Activated CD4-positive, alpha-beta T cell treated with anti-CD3 and anti-CD28 coated beads for 24 hours (primary cell): ENCODE measurements around the gene FAM118B.

Source experiments
- DNase-seq, 2 donors: peaks; one replicate each; pipeline ENCODE4 v3.0.0-alpha.2; 2020; ENCODE audit warnings: low read depth in 2 of 2

The FAM118B gene

DNA sequence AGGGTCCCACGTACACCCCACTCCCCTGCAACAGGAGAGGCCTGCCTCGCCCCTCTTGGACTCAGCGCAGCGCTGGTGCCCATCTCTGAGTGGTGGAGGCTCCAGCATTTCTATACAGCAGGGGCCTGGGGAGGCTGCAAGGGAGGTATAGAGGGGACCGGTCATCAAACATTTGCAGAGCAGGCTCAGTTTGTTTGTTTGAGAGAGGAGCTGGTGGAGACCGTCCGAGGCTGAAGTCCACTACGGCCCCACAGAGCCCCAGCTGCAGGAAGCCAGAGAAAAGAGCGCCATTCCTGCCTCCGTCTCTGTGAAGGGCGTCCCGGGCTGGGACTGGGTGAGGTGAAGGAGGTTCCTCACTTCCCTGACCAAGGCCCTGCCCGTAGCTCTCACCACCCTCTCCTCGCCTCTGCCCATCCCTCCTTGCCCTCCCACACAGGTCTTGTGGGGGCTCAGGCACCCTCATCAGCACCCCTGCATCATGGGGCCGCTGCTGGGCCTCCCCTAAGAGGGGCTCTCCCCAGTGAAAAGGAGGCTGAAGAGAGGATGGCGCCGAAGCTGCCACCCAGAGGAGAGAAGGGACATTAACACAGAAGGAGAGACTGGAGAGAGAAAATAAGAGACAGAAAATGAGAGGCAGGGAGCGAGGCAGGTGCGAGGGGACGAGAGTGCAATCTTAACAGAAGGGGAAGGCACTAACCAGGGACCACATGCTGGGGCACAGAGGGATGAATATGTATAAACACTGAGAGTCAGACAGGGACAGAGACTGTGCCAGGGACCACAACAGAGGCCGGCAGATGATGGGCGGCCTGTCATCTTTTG, 24.7 kb upstream of the FAM118B start:
- DNase-seq: no peak

DNA sequence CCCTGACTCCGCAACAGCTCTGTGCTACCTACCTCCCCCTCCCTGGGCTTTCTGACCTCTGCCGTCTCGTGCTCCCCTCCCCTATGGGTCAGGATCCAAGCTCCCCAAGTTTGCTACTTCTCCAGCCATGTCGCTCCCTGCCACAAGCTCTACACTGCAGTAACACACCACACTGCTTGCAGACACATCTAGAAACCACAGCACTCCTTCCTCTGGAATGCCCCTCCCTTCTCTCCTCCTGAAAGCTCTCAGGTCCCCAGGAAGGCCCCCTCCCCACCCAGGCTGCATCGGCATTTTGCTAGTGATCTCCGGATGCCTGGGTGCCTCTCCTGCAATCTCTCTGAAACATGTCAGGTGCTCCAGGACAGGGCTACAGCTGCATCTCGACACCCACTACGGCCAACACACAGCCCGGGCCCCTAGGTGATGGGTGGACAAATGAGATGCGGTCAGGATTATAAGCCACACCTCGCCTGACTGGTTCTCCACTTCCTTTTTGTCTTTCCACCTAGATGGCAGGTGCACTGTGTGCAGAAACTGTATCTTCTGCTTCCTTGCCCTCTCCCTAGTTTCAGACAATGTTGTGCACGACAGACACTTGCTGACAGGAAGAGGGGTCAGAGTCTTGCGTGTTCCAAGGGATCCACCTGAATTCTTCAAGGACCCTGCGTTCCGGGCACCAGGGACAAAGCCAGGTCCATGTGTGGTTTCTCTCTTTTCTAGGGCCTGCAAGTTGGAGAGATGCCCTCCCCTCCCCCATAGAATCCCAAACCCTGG, 23.1 kb upstream of the FAM118B start:
- no peak for DNase-seq

DNA sequence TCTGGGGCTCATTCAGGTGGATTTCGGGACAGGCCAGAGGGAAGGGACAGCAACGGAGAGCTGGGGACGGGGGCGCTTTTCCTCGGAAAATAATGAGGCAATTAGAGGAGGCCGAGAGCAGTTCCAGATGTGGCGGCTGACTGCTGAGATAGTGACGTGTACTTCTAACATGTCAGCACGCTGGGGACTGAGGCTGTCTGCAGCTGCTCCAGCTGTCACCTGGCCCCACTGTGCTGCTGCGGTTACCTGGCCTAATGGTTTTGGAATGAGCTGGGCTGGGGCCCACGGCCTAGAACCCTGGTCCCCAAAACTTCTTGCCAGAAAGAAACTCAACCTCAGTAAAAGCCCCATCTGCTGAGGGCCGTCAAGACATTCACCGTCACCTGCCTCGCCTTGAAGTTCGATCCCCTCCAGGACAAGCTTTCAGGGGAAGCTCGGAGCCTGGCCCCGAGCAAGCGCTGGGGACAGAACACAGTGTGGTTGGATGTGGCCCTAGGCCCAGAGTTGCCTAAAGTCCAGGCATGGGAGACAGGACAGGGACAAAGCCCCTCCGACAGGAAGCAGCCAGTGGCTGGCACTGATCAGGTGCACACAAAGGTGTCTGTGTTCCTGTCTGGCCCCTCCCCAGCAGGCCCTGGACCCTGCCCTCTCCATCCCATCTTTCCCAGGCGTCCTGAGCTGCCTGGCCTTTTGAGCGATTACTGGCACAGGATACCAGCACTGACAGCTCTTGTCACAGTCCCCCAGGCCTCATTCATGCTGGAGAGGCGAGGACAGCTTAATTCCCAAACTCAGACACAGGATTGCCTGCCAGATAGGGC, 22.3 kb upstream of the FAM118B start:
- DNase-seq: no peak

GRCh38 chr11:126190792-126191191, 20.8 kb upstream of the FAM118B start:
- DNase-seq: no peak

GRCh38 chr11:126191379-126192073, 20.1 kb upstream of the FAM118B start:
- no peak for DNase-seq

DNA sequence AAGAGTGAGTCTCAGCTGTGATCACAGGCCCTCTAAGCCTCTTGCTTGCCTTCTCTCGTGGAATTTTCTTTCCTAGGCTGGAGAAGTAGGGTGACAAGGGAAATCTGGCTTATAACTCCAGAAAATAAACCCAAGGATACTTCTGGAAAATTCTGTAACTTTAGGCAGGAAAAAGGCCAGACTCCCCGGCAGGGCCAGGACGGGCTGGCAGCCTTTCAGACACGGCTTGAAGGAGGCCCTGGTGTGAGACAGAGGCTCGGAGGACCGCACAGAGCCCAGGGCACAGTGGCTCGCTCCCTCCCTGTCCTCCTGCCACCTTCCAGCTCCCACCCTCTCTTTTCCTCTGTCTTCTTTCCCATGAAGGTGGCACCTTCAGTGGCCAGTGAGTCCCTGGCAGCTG, 19.2 kb upstream of the FAM118B start:
- no peak for DNase-seq

DNA sequence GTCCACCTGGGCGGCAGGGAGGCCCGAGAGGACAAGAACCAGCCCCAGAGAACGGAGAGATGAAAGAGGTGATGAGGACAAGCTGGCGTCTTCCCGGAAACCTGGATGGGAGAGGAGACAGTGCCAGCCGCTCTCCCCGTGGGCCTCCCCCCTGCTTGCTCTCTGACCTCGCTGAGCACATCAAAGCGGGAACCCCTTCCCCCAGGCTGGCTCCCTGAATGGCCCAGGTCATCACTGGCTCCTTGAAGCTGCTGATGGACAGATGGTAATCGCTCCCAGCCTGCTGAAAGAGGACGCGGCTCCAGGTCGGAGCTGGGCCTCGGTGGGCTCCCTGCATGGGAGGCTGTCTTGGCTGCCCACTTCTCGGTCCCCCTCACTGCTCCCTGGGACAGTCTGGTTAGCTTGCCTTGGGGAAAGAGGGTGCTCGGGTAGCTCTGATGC, 18.5 kb upstream of the FAM118B start:
- no peak for DNase-seq

- DNase-seq: no peak
Observed at GRCh38 chr11:126194121-126194543, 17.4 kb upstream of the FAM118B start.

- DNase-seq: no peak
Observed at GRCh38 chr11:126195119-126195518, 16.5 kb upstream of the FAM118B start.

GRCh38 chr11:126197277-126197939, 14.2 kb upstream of the FAM118B start:
- no peak for DNase-seq

DNA sequence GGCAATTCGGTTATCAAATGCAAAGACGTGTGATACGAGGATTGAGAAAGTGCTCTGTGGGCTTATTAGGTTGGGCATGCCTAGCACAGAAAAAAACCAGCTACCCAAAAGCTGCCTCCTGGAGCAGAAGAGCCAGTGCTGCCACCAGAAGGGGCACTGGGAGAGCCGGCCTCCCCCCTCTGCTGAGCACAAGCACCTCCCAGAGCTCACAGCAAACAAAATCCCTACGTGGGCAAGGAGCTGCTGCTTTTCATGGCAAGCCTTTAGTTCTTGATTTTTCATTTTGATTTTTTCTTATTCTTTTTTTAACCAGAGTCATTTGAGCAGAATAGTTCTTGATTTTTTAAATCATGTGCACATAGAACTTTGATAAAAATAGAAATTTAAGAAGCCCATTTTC, 12.9 kb upstream of the FAM118B start:
- DNase-seq: no peak

DNA sequence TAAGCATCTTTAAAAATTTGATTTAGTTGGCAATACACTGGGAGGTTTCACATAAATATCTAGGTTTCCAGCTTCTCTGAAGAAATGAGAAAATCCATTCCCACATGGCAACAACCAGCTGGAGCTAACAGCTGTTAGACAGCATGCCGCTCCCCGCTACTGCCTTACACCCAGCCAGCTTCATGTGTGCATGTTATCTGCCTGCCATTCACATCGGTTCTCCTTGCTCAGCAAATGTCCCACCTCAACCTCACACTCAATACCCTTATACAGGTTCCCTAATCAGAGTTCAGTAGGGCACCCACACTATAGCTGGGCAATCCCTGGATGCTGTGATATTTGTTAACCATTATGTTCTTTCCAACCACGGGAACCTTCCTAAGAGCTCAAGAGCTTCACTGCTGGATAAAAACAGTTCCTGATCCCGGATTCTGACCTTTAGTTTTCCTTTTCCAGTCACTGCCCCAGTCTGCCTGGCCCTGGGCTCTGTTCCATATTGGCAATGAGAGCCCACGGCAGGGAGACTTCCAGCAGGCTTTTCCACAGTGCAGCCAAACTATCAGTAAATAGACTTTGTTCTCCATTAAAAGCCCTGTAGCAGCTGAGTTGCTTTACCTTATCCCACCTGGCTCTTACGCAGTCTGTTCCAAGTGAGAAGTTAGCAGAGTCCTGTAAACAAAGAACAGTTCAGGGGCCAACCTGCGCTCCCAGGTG, 8.8 kb upstream of the FAM118B start:
- no peak for DNase-seq

- DNase-seq: no peak
Observed at GRCh38 chr11:126205359-126205758, 6.2 kb upstream of the FAM118B start.

DNA sequence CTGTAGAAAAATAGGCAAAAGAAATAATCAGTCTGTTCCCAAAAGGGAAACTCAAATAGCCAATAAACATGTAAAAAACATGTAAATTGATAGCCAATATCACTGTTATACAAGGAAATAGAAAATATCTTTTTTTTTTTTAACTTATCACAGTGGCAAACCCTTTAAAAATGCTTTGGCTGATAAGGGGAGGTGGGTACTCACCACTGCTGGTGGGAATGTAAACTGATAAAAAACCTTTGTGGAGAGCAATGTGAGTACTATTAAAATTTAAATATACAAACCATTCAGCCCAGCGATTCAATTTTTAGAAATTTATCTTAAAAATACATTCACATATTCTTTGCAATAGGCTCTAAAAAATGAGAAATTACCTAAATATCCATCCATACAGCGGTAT, 3.7 kb upstream of the FAM118B start:
- no peak for DNase-seq

DNA sequence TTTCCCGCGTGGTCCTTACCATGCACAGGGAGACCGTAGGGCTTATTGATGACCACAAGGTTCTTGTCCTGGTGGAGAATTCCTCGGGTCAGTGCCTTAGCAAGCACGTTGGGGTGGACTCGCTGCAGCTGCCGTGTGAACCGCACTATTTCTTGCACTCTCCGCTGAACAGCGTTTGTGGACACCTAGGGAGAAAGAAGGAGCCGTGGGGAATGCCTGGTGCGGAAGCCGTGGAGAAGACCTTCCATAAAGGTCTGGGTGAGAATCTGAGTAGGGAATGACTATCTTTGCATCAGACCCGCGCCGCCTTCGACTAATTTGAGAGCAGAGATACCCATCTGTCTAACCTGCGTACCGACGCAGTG, 729 bp upstream of the FAM118B start:
- DNase-seq: no peak

- DNase-seq: no peak
Observed at GRCh38 chr11:126212089-126212660, 593 bp downstream of the FAM118B start.

- no peak for DNase-seq
Observed at GRCh38 chr11:126214441-126214840, 2.9 kb downstream of the FAM118B start.

DNA sequence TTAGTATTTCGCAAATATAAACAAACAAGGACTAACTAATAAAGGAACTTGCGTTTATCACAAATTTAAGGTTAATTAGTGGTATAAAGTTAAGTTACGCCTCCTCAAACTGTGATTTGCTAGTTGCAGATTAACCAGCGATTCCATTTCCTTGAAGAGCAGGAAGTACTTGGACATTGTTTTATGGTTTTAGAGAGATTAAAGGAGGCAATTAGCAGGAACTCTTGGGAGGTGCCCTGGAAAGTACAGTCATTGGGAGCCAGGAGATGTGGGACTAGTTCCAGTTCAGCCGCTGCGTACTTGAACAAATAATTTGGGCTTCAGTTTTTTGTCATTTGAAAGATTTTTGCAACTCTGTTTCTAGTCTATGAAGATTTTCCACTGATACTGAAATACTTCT, 3.3 kb downstream of the FAM118B start:
- DNase-seq: no peak

DNA sequence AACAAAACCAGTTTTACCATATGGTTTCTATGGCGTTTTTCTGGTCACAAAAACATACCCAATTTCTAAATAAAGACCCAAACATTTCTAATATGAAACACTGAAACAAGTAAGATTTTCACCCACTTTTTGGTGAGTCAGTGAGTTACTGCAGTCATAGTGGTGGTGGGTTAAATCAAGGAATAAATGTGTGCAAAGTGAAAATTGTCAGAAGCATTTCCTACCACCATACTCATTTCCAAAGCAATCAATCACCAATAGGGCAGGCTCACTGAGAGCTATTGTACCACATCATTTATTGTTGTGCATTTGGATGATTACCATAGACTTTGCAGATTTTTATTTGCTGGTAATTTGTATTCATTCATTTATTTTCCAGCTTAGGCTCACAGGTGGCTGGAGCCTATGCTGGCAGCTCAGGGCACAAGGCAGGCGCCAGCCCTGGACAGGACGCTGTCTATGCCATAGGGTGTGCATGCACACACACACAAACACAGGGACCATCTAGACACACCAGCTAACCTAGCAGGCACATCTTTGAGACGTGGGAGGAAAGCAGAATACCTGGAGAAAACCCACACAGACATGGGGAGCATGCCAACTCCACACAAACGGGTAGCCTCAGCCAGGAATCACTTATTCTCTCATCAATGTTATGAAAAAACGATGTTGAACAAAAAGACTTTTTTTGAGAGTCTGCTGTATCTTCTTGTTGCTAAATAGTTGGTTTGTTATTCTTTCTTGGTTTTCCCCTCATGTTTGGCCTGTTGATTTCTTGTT, 5.1 kb downstream of the FAM118B start:
- no peak for DNase-seq
